GM10847 (cell line): Measurements from ENCODE around the gene ZNF487.

Experiments used
- POLR2A ChIP-seq: IDR thresholded peaks from 2 replicates; pipeline ENCODE4 v1.6.1; 2011; ENCODE audit not compliant: insufficient read length; ENCODE audit errors: extremely low read depth

Gene ZNF487

DNA sequence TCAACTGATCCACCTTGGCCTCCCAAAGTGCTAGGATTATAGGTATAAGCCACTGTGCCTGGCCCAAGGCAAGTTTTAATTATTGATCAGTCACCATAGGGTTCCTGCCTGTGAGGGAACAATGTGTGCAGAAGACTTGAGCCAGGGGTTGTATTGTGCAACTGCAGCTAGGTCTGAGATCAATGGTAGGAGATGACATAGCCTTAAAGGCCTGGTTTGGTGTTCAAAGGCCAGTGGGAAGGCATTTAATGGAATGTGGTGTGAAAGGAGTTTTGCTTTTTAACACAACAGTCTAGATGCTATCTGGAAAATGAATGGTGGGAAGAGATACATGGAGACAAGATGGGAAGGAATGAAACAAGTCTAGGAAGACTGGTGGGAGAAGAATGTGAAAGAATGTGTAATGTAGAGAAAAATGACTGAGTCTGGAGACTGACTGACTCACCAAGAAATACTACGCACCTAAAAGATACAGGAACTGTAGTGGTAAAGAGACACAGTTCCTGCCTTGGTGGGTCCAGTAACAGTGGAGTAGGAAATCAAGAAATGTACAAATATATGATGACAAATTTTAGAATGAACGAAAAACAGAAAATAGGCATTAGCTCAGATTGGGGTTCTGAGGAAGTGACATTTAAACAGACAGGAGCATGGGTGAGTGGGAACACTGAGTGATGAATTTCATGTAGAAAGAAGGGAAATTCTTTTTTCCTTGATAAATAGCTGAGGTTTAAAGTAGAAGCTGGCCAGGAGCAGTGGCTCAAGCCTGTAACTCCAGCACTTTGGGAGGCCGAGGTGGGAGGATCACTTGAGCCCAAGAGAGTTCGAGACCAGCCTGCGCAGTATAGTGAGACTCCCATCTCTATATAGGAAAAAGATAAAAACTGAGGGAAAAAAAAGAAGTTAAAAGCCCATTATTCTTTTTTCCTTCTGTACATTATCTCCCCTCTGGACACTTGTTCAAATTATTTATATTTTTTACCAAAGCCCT, 37.3 kb upstream of the ZNF487 start:
- no peak for TF ChIP-seq POLR2A

DNA sequence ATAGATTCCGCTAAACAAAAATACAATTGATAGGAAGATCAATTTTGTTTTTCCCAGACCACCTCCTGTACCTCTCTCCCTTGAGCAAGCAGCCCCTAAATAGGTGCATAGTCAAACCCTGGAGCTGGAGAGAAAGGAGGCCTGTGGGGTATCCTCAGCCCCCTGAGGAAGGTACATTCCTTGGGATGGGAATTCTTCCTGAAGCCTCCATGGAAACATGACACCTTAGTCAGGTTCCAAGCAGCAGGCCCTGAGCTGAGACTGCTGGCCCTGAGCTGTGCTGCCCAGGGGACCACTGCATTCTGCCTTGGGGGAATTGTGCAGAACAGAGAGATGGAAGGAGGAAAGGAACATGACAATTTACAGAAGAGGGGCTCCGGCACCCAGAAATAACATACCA, 35.3 kb upstream of the ZNF487 start:
- TF ChIP-seq POLR2A: no peak

- TF ChIP-seq POLR2A: no peak
Observed at GRCh38 chr10:43402176-43402575, 34.7 kb upstream of the ZNF487 start.

GRCh38 chr10:43402880-43403452, 33.9 kb upstream of the ZNF487 start:
- TF ChIP-seq POLR2A: no peak

GRCh38 chr10:43403911-43404703, 32.8 kb upstream of the ZNF487 start:
- no peak for TF ChIP-seq POLR2A

DNA sequence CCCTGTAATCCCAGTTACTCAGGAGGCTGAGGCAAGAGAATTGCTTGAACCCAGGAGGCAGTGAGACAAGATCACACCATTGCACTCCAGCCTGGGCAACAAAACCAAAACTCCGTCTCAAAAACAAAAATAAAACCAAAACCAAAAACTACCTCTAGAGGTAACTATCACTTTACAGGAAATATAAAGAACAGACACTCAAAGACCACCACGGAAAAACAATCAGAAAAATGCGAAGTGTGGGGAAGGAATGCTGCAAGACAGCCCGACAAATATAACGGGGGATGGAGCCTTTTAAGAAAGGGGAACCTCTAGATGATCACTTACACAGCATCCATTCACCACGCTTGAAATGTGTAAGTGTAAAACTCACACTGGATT, 32.2 kb upstream of the ZNF487 start:
- TF ChIP-seq POLR2A: no peak

- no peak for TF ChIP-seq POLR2A
Observed at GRCh38 chr10:43407148-43407575, 29.7 kb upstream of the ZNF487 start.

GRCh38 chr10:43407576-43408330, 29.2 kb upstream of the ZNF487 start:
- TF ChIP-seq POLR2A: peak; percentile 71

DNA sequence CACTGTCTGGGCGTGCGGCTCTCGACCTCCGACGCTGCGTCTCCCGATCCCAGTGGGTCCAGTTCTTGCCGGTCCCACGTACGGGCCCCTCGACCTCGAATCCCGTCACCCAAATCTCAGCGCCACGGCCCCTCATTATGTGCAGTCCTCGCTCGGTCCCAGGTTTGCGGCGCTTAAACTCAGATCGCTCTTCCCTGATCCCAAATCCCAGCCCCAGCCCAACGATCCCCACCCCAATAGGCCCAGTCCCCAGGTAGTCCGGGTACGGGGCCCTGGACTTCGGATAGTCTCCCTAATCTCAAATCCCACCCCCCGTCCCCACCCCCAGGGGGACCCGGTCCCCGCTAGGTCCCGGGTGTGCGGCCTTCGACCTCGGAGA, 28.6 kb upstream of the ZNF487 start:
- no peak for TF ChIP-seq POLR2A

- TF ChIP-seq POLR2A: peak; percentile 92
Observed at GRCh38 chr10:43408710-43409384, 28.1 kb upstream of the ZNF487 start, which contains the start of gene HNRNPF. Gene HNRNPF, minus strand, starts transcription at chr10:43409186. Its CDS starts 21,302 bp downstream, at chr10:43387884.

GRCh38 chr10:43409385-43410109, 27.4 kb upstream of the ZNF487 start:
- TF ChIP-seq POLR2A: no peak

- no peak for TF ChIP-seq POLR2A
Observed at GRCh38 chr10:43410345-43410744, 26.6 kb upstream of the ZNF487 start.

DNA sequence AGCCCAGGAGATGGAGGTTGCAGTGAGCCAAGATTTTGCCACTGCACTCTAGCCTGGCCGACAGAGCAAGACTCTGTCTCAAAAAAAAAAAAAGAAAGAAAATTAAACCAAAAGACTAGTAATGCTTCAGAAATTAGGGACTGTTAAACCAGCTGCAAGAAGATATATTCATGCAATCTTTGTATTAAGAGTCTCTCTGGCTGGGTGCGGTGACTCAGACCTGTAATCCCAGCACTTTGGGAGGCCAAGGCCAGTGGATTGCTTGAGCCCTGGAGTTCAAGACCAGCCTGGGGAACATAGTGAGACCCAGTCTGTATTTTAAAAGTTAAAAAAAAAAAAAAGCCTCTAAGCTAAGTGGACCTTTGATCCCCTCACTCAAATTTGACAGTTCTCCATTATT, 25.4 kb upstream of the ZNF487 start:
- no peak for TF ChIP-seq POLR2A

- no peak for TF ChIP-seq POLR2A
Observed at GRCh38 chr10:43415544-43415943, 21.4 kb upstream of the ZNF487 start.
